Prostate gland (tissue), 2 donors: ENCODE results near the gene SLC7A4.

ENCODE experiments used
- POLR2A ChIP-seq: fragments of 450-650 bp; IDR thresholded peaks from one replicate; pipeline ENCODE4 v1.6.1; 2016; ENCODE audit warnings: antibody characterized with exemption, mild to moderate bottlenecking
- POLR2AphosphoS5 ChIP-seq: sonication (generic); formaldehyde crosslinking; IDR thresholded peaks from one replicate; pipeline ENCODE4 v1.6.1; 2017; ENCODE audit warnings: antibody characterized with exemption
- TF ChIP-seq, protein P1 (sequence below), 4 experiments: fragments of 200-600 bp in 2 of 4; fragments of 450-650 bp in 2 of 4; sonication (generic) in 2 of 4; IDR thresholded peaks; 1 replicate in 3 of 4; 2 replicates in 1 of 4; pipeline ENCODE4 v1.5.1; 2016 to 2019; ENCODE audit warnings: antibody characterized with exemption in 4 of 4, mild to moderate bottlenecking in 2 of 4, moderate library complexity in 2 of 4

- TF ChIP-seq POLR2A: no peak
- TF ChIP-seq POLR2AphosphoS5: no peak
- TF ChIP-seq, protein P1, sequence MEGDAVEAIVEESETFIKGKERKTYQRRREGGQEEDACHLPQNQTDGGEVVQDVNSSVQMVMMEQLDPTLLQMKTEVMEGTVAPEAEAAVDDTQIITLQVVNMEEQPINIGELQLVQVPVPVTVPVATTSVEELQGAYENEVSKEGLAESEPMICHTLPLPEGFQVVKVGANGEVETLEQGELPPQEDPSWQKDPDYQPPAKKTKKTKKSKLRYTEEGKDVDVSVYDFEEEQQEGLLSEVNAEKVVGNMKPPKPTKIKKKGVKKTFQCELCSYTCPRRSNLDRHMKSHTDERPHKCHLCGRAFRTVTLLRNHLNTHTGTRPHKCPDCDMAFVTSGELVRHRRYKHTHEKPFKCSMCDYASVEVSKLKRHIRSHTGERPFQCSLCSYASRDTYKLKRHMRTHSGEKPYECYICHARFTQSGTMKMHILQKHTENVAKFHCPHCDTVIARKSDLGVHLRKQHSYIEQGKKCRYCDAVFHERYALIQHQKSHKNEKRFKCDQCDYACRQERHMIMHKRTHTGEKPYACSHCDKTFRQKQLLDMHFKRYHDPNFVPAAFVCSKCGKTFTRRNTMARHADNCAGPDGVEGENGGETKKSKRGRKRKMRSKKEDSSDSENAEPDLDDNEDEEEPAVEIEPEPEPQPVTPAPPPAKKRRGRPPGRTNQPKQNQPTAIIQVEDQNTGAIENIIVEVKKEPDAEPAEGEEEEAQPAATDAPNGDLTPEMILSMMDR (IDR thresholded peaks at IDR 0.05): no peak
These were observed 51.2 kb downstream of the SLC7A4 start for GRCh38 chr22:20980938-20981722.
